ENCODE measurements around the gene CROCC2.

DNA sequence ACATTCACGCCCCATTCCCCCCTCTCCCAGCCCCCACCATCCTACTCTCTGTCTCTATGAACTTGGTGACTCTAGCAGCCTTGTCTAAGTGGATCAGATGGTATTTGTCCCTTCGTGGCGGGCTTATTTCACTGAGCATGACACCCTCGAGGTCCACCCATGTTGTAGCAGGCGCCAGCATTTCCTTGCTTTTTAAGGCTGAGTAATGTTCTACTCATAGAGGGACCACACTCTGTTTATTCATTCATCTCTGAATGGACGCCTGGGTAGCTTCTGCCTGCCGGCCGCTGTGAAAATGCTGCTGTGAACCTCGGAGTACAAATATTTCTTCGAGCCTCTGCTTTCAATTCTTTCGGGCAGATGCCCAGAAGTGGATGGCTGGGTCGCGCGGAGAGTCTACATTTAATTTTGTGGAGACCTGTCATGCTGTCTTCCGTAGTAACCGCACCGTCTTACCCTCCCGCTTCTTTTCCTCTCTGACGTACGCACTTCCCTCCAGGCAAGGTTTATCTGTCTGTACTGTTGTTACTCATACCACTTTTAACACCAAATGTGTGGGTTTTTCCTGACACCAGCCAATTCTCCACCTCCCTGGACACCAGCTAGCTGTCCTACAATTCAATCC lies 5.6 kb downstream of the CROCC2 start:
- TF ChIP-seq, protein P1, sequence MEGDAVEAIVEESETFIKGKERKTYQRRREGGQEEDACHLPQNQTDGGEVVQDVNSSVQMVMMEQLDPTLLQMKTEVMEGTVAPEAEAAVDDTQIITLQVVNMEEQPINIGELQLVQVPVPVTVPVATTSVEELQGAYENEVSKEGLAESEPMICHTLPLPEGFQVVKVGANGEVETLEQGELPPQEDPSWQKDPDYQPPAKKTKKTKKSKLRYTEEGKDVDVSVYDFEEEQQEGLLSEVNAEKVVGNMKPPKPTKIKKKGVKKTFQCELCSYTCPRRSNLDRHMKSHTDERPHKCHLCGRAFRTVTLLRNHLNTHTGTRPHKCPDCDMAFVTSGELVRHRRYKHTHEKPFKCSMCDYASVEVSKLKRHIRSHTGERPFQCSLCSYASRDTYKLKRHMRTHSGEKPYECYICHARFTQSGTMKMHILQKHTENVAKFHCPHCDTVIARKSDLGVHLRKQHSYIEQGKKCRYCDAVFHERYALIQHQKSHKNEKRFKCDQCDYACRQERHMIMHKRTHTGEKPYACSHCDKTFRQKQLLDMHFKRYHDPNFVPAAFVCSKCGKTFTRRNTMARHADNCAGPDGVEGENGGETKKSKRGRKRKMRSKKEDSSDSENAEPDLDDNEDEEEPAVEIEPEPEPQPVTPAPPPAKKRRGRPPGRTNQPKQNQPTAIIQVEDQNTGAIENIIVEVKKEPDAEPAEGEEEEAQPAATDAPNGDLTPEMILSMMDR (IDR thresholded peaks at IDR 0.05; ENCODE audit: low read depth, low read length, poor library complexity, severe bottlenecking): no peak
- no peak for TF ChIP-seq EZH2phosphoT487 (IDR thresholded peaks at IDR 0.05; ENCODE audit: borderline replicate concordance, low read length)
